Osteoblast (primary cell): ENCODE measurements around the gene KCNH6. TPM values are rescaled to one million over a fixed set of nuclear protein-coding genes. Genes with fewer than 3 reads are reported as not detected.

ENCODE experiments used
- DNase-seq: peaks from one replicate; pipeline ENCODE4 v3.0.0; 2011; ENCODE audit warnings: low spot score, mixed read lengths; ENCODE audit not compliant: insufficient read length; ENCODE audit errors: missing footprints
- H2AFZ ChIP-seq: 2 replicates; pipeline ENCODE4 v1.6.0; 2011; ENCODE audit warnings: mild to moderate bottlenecking, low read length
- H3K27ac ChIP-seq: 2 replicates; pipeline ENCODE4 v1.5.1; 2011; ENCODE audit warnings: mild to moderate bottlenecking, low read depth, low read length, moderate library complexity
- H3K27me3 ChIP-seq: 2 replicates; pipeline ENCODE4 v1.6.0; 2012; ENCODE audit warnings: mild to moderate bottlenecking, control low read depth, inconsistent platforms, low read length, moderate library complexity; ENCODE audit not compliant: insufficient read depth
- H3K36me3 ChIP-seq: 2 replicates; pipeline ENCODE4 v1.5.1; 2011; ENCODE audit warnings: mild to moderate bottlenecking, low read length, control low read depth, moderate library complexity; ENCODE audit not compliant: insufficient read depth
- H3K4me1 ChIP-seq: 2 replicates; pipeline ENCODE4 v1.5.1; 2011; ENCODE audit warnings: mild to moderate bottlenecking, low read length, control low read depth, moderate library complexity; ENCODE audit not compliant: insufficient read depth
- H3K4me2 ChIP-seq: 2 replicates; pipeline ENCODE4 v1.6.0; 2011; ENCODE audit warnings: mild to moderate bottlenecking, low read length; ENCODE audit not compliant: insufficient read depth
- H3K4me3 ChIP-seq: fragments of 200-600 bp; sonication (generic); 3 replicates; pipeline ENCODE4 v1.5.1; 2012; ENCODE audit warnings: mild to moderate bottlenecking, low read length, inconsistent platforms; ENCODE audit not compliant: insufficient read depth
- H3K79me2 ChIP-seq: 2 replicates; pipeline ENCODE4 v1.6.0; 2012; ENCODE audit warnings: mild to moderate bottlenecking, low read length, control low read depth, inconsistent platforms; ENCODE audit not compliant: insufficient read depth
- H3K9me3 ChIP-seq: 2 replicates; pipeline ENCODE4 v1.5.1; 2011; ENCODE audit warnings: low read depth, low read length, control low read depth
- H4K20me1 ChIP-seq: 2 replicates; pipeline ENCODE4 v1.6.0; 2012; ENCODE audit warnings: mild to moderate bottlenecking, low read length, control low read depth; ENCODE audit not compliant: insufficient read depth
- total RNA-seq: library from RNA; depleted of rRNA; stranded (reverse); fragments of >200 nt; gene quantifications from 2 replicates; pipeline ENCODE4 v1.2.3, GENCODE V29; 2012
- TF ChIP-seq, protein P1 (sequence below): IDR thresholded peaks from 2 replicates; pipeline ENCODE4 v1.5.1; 2011; ENCODE audit warnings: mild to moderate bottlenecking, low read depth, low read length, moderate library complexity; ENCODE audit errors: extremely low read depth

Gene KCNH6
- total RNA-seq, 1 donor, result not detected

DNA sequence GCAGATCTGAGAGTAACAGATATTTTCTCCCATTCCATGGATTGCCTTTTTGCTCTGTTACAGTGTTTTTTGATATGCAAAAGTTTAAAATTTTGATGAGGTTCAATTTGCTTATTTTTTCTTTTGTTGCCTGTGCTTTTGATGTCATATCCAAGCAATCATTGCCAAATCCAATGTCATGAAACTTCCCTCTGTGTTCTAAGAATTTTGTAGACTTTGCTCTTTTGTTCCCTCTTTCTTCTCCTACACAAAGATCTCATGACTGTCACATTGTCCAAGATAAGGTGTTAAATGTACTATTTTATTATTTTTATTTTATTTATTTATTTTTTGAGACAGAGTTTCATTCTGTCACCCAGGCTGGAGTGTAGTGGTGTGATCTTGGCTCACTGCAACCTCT lies 18.9 kb upstream of the KCNH6 start:
- Histone ChIP-seq H3K27ac (no peak overlapping the region), H3K79me2 (no peaks in the 10 kb centered on the region), H3K9me3 (no peaks in the 10 kb centered on the region), H3K27me3 (peaks cover 36% of the 10 kb centered on the region), H3K4me1 (no peaks in the 10 kb centered on the region), H4K20me1 (no peaks in the 10 kb centered on the region), H3K36me3 (no peaks in the 10 kb centered on the region), H3K4me2 (no peak overlapping the region), H2AFZ (no peak overlapping the region), H3K4me3 (no peak overlapping the region)
- DNase-seq, result no peak
- TF ChIP-seq, protein P1, sequence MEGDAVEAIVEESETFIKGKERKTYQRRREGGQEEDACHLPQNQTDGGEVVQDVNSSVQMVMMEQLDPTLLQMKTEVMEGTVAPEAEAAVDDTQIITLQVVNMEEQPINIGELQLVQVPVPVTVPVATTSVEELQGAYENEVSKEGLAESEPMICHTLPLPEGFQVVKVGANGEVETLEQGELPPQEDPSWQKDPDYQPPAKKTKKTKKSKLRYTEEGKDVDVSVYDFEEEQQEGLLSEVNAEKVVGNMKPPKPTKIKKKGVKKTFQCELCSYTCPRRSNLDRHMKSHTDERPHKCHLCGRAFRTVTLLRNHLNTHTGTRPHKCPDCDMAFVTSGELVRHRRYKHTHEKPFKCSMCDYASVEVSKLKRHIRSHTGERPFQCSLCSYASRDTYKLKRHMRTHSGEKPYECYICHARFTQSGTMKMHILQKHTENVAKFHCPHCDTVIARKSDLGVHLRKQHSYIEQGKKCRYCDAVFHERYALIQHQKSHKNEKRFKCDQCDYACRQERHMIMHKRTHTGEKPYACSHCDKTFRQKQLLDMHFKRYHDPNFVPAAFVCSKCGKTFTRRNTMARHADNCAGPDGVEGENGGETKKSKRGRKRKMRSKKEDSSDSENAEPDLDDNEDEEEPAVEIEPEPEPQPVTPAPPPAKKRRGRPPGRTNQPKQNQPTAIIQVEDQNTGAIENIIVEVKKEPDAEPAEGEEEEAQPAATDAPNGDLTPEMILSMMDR, result no peak

DNA sequence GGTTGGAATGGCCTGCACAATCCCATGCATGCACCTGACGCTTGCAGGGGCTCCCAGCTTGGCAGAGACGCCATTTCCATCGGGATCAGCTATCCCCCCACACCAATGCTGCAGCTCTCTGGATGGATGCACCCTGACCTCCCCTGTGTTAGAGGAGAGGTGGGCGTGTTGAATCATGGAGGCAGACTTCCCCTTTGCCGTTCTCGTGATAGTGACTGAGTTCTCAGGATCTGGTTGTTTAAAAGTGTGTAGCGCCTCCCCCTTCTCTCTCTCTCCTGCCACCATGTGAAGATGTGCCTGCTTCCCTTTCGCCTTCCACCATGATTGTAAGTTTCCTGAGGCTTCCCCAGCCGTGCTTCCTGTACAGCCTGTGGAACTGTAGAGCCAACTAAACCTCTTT lies 17.8 kb upstream of the KCNH6 start:
- peaks cover 37% of the 10 kb centered on the region for H3K27me3 ChIP-seq
- no peak overlapping the region for H3K4me3 ChIP-seq
- H3K4me2 ChIP-seq, result no peak overlapping the region
- no peaks in the 10 kb centered on the region for H3K9me3 ChIP-seq
- TF ChIP-seq, protein P1, result no peak
- no peak overlapping the region for H2AFZ ChIP-seq
- H3K79me2 ChIP-seq, result no peaks in the 10 kb centered on the region
- no peaks in the 10 kb centered on the region for H4K20me1 ChIP-seq
- no peak overlapping the region for H3K27ac ChIP-seq
- H3K36me3 ChIP-seq, result no peaks in the 10 kb centered on the region
- no peaks in the 10 kb centered on the region for H3K4me1 ChIP-seq
- DNase-seq, result no peak

DNA sequence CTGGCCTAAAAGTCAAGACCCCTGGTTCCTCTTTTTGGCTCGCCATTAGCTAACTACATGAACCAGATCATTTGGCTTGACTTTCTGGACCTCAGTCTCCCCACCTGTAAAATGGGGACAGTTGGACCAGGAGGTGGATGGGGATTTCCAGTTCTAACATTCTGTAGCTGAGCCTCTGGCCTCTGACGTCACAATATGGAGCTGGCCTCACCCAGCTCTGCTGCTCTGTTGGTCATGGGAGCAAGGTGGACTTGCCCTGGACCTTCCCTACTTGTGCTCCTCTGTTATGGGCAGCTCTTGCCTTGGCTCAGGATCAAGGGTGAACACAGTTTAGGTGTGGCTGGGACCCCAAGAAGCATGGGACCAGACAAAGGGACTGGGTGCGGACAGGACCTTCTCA lies 16.5 kb upstream of the KCNH6 start:
- no peaks in the 10 kb centered on the region for H3K79me2 ChIP-seq
- peaks cover 27% of the 10 kb centered on the region for H3K27me3 ChIP-seq
- TF ChIP-seq, protein P1, result no peak
- no peaks in the 10 kb centered on the region for H3K36me3 ChIP-seq
- no peak overlapping the region for H3K27ac ChIP-seq
- H3K4me3 ChIP-seq, result no peak overlapping the region
- no peaks in the 10 kb centered on the region for H3K4me1 ChIP-seq
- no peak for DNase-seq
- no peak overlapping the region for H2AFZ ChIP-seq
- H4K20me1 ChIP-seq, result no peaks in the 10 kb centered on the region
- H3K9me3 ChIP-seq, result no peaks in the 10 kb centered on the region
- H3K4me2 ChIP-seq, result no peak overlapping the region

DNA sequence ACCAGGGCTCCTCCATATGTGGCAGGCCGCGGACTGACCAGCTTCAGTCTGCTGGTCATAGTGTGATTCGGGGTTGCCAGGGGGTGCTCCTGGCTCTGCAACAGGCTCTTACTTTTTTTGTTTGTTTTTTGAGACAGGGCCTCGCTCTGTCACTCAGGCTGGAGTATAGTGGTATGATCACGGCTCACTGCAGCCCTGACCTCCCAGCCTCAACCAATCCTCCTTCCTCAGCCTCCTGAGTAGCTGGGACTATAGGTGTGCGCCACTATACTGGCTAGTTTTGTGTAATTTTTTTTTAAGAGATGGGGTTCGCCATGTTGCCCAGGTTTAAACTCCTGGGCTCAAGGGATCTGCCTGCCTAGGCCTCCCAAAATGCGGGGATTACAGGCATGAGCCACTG lies 11.8 kb upstream of the KCNH6 start:
- peaks cover 24% of the 10 kb centered on the region for H3K27me3 ChIP-seq
- H3K36me3 ChIP-seq, result no peaks in the 10 kb centered on the region
- no peaks in the 10 kb centered on the region for H4K20me1 ChIP-seq
- no peaks in the 10 kb centered on the region for H3K9me3 ChIP-seq
- peak; percentile 38 for DNase-seq
- TF ChIP-seq, protein P1, result no peak
- no peak overlapping the region for H3K4me3 ChIP-seq
- H3K27ac ChIP-seq, result no peak overlapping the region
- no peaks in the 10 kb centered on the region for H3K79me2 ChIP-seq
- H2AFZ ChIP-seq, result no peak overlapping the region
- no peak overlapping the region for H3K4me2 ChIP-seq
- H3K4me1 ChIP-seq, result no peaks in the 10 kb centered on the region
